CD1c-positive myeloid dendritic cell (primary cell): ENCODE measurements around the gene SLC7A8.
A peak's percentile ranks its signal among the peaks of the same experiment; 100 is the strongest.

ENCODE experiments used
- DNase-seq: peaks from one replicate; pipeline ENCODE4 v3.0.0-alpha.2; 2016; ENCODE audit errors: extremely low spot score

The SLC7A8 gene

DNA sequence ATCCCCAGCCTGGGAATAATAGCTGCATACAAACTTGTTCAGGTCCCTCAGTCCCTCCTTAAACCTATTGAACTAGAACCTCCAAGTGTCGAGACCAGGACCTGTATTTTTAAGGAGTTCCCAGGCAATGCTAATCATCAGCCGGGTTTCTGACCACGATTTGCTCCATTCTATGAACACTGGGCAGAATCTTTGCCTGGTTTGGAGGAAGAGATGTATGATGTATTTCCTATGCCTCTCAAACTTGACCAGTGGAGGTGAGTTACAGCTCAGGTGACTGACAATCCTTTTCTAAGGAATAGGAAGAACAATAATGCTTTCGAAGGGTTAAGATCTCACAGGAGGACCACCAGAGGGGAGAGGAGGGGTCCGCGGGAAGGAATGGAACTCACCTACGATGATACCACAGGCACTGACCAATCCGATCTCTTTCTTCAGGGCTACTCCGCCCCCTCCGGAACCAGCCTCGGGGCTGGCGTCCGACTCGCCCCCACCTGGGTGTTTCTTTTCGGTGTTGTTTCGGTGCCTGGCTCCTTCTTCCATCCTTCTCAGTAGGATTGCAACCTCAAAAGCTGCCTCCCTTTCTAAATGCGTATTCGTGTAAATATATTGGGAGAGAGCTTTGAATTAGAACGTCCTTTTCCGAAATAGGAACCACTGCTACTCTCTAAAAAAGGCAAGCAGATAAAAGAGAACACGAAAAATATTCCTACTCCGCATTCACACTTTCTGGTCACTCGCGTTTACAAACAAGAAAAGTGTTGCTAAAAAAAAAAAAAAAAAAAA is 895 bp downstream of the SLC7A8 start:
- DNase-seq: peak; percentile 40

DNA sequence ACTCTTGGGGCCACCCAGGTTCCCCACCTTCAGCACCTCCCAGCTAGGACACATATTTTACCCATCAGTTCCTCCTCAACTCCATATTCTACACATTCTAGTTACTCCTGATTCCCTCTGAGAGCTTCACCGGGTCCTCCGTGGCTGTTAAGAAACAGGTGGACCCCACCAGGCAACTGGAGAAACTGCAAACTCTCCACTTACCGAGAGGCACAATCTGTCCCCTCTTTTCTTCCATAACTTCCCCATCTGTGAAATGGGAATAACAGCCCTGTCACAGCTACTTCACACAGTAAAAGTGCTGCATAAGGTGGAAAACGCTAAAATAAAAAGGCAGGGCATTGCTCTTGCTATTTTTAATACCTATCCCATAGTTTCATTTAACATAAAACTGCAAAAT is 1.5 kb downstream of the SLC7A8 start:
- DNase-seq: no peak

DNA sequence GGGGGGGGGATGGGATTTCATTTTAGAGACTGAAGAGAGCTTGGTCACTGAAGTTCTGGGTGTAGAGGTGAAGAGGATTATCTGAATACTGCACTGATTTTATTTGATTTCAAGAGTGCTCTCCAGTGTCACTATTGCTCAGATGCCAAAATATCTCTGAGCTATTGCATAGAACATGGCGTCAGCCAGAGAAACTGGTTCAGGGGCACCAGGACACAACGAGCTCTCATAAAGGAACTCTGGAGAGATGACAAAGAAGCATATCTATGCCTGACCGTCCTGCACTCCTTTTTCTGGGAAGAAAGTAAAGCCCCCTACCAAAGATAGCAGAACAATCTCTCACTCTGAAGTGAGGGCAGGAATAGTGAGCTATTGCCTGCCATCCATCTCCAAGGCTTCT is 2.0 kb downstream of the SLC7A8 start:
- DNase-seq: no peak

DNA sequence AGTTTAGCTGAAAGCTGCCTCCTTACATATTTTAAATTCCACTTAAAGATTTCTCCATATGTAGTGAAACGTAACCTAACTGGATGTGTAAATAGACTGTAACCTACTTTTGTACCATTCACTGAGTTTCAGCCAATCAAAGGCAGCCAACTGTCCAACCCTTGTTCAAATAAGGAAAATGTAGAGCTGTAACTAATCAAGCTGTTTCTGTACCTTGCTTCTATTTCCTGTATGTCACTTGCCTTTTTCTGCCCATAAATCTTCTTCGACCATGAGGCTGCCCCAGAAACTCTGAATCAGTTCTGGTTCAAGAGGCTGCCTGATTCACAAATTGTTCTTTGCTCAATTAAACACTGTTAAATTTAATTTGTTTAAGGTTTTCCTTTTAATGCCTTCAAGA is 6.3 kb downstream of the SLC7A8 start:
- DNase-seq: no peak

DNA sequence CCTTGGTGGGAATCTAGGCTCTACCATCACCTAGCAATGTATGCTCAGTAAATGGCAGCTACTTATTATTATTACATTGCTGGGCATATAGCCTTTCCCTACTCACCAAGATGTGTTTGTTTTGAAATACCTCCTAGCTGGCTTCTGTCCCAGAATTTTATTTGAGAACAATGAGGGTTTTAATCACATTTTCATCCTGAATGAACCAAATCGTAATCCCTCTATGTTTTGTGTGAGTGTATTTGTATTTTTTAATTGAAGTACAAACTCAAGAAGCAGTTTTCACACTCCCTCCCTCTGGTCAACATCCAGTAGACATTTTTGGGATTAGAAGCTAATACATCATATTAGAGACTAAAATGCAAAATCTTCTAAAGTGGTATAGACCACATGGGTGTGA is 7.6 kb downstream of the SLC7A8 start:
- DNase-seq: no peak

DNA sequence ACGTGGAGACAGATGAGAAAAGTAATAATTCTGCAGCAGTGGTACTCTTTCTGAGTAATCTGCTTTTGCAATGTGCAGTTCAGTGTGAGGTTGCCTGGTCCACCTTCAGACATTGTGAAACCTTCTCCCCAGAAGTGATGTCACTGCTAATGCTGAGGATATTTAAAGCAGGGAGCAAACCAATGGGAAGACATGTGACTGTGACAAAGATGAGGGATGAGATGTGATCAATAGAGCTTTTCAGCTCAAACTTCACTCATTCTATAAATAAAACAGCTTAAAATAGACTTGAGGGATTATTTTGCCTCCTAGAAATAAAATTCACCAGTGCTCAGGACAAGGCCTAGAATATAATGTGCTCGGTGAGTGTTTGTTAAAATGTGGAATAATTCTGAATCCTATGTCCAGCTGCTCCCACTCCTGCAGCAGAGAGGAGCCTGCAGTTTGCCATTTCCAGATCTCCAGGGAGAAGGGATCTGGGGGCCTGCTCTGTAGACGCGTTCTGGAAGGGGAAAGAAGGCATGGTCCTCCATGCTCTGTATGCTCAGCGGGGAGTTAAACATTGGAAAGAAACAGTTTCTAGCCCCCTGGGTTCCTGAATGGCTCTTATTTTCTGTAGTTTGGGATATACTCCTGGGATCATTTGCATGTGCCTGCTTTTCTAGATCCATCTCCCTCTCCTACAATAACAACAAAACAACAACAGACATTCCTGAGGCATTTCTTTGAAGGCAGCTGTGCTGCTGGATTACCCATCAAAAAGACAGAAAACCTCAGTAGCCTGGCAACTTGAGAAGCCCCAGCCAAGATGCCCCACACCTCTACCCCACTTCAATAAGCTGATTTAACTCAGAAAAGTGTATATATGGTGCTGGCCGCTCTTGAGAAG is 8.9 kb downstream of the SLC7A8 start:
- DNase-seq: peak; percentile 81

DNA sequence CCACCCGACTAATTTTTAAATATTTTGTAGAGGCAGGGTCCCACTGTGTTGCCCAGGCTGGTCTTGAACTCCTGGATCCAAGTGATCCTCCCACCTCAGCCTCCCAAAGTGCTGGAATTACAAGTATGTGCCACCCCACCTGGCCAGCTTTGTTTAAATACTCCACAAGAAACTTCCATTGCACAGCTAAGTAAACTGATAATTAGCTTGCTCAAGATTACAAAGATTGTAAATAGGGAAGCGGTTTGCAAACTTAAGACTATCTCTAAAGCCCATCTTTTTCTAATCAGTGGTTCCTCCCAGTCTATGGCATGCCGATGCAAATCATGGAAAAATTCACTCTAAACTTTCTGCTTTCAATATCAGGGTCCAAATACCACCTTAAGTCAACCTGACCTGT is 9.7 kb downstream of the SLC7A8 start:
- no peak for DNase-seq

DNA sequence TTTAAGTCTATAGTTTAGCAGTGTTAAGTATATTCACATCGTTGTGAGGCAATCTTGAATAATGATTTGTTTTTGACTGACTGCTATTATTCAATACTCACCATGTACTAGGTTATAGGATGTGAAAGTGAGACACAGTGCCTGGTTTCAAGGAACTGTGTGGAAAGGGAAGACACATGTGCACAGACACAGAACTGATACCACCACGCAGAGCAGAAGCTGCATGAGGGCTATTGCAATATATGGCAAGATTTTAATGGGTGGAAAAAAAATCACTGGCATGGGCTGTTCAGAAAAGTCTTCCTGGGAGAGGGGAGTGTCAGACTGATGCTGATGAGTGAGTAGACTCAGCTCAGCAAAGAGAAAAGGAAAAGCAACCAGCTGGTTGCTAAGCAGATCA is 10.4 kb downstream of the SLC7A8 start:
- DNase-seq: peak; percentile 91

DNA sequence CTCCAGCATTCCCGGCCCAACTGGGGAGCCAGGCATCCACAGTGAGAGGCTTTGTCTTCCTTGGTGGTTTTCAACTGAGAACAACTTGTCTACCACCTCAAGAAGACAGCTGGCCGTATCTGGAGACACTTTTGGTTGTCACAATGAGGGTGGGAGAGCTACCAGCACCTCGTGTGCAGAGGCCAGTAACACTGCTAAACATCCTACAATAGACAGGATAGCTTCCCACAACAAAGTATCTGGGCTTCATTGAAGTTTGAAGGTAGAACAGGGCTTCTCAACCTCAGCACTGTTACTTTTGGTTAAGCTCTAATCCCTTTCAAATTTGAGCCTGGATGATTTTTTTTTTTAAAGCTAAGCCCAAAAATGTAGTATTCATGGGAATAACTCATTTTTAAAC is 10.9 kb downstream of the SLC7A8 start:
- DNase-seq: no peak

DNA sequence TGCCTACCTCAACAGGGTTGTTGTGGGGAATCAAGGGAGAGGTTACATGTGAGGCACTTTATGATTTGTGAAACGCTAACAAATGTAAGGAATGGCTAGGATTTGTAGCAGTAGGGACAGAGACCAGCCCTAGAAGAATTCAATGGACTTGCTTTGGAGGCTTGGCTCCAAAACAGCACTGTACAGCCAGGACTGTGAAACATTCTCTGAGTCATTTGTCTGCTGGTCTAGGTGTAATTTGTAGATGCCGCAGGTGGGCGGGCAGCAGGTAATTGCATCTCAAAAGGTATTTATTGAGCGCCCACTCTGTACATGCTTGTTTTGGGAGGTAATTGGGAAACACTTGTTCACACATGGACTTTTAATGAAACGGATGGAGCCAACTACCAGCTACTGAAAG is 11.4 kb downstream of the SLC7A8 start:
- DNase-seq: no peak

DNA sequence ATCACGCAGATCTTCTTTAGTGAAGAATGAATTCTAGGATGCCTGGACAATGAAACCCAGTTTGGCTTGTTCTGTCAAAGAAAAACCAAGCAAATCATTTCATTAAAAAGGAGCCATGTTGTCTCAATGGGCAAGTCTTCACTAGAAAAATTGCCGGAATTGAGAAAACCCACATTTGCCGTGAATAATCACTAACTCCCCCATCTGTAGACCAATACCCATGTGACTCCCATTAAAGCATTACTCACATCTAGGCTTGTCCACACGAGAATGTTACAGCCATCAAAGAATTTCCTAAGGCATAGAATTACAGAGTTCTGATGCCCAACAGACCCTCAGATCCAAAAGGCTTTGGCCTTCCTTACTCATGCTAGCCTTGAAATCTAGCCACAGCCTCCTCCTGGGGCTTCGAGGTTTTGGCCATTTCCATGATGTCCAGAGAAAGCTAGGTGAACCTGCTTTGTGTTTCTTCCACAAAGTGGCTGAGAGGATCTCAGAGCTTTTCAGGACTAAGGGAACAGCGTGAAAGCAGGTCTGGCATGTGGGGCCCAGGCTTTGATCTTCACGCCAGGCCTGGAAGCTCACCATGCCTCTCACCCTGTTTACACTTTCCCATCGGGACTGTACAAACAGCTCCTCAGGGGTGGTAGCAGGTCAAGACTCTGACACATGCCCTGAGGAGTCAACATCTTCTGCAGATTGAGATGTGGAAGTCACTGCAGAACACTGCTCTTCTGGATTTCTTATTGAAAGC is 12.1 kb downstream of the SLC7A8 start:
- DNase-seq: no peak

DNA sequence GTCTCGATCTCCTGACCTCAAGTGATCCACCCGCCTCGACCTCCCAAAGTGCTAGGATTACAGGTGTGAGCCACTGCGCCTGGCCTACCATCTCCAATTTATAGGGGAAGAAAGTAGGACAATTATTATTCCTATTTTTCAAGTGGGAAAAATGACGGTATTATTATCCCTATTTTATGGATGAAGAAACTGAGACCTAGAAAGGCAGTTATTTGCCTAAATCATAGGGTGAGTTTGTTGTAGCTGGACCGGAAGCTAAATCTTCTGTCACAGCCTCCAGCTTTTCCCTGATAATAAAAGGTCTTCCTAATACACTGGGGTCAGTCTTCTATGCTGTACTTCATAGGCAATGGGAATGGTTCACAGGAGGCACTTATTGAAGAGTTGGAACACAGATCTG is 13.8 kb downstream of the SLC7A8 start:
- DNase-seq: no peak

DNA sequence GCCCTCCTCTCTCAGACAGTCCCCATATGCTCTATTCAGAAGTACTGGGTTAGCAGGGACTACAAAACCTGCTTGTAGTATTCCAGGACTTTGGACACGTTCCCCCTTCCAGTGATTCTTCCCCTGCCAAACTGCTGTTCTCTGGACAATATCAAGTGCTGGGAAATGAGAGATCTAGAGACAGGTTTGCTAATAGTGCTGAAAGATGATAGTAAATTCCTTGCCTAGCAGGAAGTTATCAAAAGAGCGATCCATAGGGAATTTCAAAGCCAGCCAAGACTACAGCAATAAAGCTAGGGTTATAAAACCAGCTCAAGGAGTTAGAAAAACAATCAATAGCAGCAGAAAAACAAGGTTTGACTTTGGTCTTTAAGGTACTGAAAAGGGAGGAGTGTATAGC is 15.2 kb downstream of the SLC7A8 start:
- DNase-seq: no peak

DNA sequence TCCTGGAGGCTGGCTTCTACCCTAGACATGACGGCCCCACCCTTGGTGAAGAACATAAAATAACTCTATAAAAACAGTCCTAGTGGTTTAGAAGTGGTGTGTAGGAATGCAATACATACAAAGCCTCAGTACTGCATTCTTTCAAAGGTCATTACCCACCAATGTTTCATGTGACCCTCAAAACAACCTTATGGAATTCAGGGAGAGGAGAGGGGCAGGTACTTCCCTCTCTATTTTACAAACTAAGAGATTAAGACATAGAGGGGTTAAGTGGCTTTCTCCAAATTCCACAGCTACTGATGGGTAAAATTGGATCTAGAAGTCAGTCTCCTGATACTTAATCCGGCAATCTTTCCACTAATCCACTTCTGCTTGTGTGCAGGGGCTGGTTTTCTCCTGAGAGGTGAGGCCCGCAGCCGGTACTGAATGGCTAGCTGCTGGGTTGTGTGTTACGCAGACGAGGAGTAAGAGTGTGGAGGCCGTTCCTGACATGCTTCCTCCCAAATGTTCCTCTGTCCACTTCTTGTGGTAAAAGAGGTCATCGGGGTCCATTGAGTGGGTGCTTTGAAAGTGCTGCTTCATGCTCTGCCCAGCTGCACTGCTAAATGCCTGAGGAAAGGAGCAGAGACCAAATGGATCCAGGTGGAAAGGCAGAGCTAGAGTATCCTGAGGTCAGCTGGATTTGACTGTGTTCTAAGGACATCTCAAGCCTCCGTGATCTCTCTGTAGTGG is 16.2 kb downstream of the SLC7A8 start:
- peak; percentile 63 for DNase-seq

DNA sequence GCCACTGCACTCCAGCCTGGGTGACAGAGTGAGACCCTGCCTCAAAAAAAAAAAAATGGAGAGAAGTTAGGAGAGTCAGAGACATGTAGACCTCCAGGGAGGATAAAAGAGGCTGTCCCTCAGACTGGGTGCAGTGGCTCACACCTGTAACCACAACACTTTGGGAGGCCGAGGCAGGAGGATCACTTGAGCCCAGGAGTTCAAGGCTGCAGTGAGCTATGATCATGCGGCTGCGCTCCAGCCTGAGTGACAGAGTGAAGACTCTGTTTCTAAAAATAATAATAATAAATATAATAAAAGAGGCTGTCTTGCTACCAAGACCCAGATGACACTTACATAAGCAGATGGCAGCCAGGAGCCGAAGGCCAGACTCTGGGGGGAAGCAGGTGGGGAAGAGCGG is 18.5 kb downstream of the SLC7A8 start:
- no peak for DNase-seq

DNA sequence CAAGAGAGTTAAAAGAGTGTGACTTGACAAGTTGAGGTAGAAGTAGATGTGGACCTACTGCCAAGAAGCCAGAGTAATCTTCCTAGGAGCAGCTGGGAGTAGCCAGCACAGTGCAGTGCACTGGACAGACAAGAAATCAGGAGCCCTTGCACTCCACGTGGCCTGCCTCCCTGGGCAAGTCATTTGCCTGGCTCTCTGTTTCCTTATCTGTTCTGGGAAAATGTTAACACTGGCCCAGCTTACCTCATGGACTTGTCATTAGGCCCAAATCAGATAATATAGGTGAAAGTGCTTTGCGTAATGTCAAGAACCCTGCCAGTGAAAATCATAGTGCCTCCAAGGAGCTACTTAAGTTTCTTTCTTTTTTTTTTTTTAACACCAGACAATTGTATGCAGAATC is 19.2 kb downstream of the SLC7A8 start:
- DNase-seq: no peak

DNA sequence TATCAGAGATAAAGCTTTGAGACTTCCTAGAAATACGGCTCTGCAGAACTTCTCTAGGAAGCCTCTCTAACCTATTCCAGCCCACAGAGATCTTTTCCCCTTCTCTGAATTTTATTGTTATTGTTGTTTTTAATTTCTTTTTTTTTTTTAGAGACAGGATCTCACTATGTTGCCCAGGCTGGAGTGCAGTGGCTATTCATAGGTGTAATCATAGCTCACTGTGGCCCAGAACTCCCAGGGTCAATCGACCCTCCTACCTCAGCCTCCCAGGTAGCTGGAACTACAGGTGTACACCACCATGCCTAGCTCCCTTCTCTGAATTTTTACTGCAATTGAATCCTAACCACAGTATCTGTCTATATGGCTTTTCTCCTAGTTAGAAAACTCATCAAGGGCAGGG is 19.6 kb downstream of the SLC7A8 start:
- no peak for DNase-seq

DNA sequence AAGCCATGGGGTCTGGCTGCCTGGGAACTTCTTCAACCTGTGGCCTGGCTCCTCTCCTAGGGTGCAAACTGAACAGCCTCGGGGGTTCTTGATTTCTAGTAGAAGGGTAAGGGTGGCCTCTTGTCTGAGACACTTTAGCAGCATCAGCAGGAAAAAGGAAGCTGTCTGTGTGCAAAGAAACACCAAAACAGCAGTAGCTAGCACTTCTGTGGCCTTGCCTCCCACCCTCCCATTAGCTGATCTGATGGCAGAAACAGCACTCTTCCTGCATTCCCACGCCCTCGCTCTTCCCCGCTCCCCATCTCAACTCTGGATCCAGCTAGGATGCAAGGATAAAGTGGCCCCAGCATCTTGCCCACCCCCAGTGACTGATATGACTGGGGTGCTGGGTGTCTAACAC is 20.7 kb downstream of the SLC7A8 start:
- DNase-seq: peak; percentile 23

DNA sequence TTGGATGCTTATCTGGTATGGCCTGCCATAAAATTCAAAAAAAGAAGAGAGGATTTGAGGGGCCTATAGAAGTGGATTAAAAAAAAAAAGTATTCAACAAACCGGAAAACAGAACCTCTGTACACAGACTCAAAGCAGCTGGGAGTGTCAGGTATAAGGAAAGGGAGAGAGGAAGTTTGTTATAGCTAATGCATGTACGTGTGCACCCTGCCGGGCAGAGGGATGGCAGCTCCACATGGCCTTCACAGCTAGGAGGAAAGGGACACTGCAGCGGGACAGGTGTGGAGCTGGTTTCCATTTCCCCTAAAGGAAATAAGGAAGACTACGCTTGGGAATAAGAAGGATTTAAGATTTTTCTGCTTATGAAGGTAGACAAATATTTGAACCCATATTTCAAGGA is 21.5 kb downstream of the SLC7A8 start:
- no peak for DNase-seq

DNA sequence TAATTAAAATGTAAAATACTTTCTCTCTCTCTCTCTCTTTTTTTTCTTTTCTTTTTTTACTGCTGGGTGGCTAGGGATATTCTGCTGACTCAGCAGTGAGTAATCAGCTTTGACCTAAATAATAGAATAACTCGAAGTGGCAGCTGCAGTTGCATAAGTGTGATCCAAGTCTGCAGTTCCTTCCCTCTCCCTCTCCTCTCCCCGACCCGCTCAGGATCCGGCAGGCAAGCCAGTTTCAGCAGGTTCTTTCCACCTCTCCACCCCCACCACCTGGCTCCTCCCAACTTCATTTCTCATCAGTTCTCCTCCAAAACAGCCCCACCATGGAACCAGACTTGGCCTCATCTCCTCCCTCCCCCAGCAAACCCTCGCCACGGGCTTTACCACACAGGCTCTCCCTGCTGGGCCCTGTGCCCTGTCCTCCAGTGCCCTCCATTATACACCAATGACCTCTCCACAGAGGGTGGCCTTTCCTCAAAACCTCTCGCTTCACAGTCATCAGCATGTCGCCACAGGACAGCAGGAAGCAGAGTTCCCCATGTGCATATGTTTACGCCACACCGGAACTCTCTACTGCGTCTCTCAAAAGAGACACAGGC is 22.4 kb downstream of the SLC7A8 start:
- peak; percentile 84 for DNase-seq

DNA sequence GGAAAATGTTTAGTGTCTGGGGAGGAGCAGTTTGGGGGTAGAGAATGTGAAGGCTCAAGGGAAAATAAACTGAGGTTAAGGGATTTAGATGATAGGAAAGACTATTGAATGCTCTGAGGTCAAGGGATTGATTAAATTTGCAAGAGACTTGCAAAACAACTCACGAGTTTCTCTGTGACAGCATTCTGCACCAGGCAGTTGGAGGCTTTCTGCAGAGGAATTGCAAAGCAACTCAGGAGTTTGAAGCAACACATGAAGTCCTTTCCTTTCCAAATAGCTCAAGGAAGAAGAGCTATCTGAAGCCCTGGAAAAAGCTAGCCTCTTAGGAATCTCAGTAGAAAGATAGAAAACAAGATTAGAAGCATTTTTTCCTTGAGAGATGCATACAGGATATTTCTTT is 23.9 kb downstream of the SLC7A8 start:
- no peak for DNase-seq
